GM18508 (cell line): Measurements from ENCODE around the gene PTPN3.
"Not testable (repeated sequence)": the region's sequence is repeated elsewhere in the genome, so short reads cannot be mapped to it uniquely, and the experiment has no call there.

Experiments
- ATAC-seq: cut with Tn5 transposase; IDR thresholded peaks from one replicate; pipeline ENCODE4 v1.9.1; 2021; ENCODE audit warnings: moderate number of reproducible peaks; ENCODE audit not compliant: insufficient read depth, unreplicated experiment

PTPN3 gene, protein sequence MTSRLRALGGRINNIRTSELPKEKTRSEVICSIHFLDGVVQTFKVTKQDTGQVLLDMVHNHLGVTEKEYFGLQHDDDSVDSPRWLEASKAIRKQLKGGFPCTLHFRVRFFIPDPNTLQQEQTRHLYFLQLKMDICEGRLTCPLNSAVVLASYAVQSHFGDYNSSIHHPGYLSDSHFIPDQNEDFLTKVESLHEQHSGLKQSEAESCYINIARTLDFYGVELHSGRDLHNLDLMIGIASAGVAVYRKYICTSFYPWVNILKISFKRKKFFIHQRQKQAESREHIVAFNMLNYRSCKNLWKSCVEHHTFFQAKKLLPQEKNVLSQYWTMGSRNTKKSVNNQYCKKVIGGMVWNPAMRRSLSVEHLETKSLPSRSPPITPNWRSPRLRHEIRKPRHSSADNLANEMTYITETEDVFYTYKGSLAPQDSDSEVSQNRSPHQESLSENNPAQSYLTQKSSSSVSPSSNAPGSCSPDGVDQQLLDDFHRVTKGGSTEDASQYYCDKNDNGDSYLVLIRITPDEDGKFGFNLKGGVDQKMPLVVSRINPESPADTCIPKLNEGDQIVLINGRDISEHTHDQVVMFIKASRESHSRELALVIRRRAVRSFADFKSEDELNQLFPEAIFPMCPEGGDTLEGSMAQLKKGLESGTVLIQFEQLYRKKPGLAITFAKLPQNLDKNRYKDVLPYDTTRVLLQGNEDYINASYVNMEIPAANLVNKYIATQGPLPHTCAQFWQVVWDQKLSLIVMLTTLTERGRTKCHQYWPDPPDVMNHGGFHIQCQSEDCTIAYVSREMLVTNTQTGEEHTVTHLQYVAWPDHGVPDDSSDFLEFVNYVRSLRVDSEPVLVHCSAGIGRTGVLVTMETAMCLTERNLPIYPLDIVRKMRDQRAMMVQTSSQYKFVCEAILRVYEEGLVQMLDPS

DNA sequence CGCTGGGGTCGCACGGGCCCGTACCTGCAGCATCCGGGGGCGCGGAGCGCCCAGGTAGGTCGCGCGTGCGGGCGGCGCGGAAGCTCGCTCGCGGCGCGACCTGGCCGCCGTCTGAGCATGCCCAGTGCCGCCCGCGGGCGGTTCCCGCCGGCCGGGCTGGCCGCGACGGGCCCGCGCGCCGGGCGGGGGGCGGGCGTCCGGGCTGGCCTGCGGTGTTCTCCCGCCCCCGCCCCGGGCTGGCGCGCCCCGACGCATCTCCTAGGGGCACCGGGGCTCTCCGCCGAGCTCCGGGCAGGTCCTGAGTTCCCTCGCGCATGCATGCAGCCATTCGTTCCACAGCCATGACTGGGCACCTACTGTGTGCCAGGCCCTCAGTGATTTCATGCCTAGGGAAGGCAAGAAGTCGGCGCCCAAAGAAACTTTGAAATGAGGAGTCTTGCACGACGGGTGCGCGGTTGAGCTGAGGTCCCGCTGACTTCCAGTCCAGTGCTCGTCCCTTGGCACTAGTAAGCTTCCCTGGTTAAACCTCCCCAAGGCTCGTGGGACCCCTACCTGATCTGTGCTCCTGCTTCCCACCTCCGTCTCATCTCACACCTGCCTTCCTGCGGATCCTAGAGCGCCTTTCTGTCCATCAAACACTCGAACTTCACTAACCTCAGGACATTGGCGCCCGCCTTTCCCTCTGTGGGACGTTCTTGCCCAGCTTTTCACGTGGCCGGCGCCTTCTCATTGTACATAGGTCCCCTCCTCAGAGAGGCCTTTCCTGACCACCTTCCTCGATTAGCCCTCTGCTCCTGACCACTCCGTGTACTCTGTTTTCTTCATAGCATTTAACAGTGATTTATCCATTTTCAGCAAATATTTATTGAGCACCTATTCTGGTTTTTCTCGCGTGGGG is at the start of gene PTPN3:
TSS of gene PTPN3 (minus strand) at position 113 of the 898 bp plus-strand sequence. CDS start 34,873 bp downstream, outside the sequence.
- ATAC-seq: no peak

DNA sequence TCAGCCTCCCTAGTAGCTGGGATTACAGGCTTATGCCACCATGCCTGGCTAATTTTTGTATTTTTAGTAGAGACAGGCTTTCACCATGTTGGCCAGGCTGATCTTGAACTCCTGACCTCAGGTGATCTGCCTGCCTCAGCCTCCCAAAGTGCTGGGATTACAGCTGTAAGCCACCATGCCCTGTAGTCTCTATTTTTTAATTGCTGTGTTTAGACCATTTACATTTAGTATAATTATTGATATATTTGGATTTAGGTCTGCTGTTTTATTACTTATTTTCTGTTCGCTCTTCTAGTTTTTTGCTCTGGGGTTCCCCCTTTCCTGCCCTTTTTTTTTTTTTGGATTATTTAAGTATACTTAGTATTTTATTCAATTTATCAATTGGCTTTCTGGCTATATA is 46.8 kb upstream of the PTPN3 start:
- ATAC-seq: not testable (repeated sequence)

DNA sequence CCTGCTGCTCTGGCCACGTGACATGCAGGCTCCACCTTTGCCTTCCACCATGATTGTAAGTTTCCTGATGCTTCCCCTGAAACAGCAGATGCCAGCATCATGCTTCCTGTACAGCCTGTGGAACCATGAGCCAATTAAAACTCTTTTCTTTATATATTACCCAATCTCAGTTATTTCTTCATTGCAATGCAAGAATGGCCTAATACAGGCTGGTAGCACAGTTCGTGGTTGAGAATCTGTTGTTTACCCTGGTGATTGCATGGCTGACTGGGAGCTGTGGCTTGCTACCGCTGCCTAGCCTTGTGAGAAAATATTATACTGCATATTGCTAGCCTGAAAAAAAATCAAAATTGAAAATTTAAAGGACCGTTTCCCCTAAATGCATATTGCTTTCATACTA is 44.8 kb upstream of the PTPN3 start:
- ATAC-seq: no peak

DNA sequence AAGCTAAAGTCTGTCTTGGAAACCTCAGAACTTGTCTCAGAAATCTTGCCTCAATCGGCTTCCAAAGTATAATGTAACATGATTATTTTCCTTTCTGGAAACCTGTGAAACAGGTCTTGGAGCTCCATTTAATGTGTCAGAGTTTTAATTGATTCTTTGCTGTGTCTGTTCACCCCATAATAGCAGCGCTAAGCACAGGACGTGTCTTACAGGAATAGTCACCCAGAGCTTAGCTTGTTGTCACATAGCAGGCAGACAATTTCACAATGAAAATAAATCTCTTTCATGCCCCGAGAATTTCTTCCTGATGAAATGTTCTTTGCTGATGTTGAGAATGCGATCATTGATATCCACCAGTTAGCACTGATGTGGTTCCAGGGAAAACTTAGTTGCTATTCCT is 40.2 kb upstream of the PTPN3 start:
- no peak for ATAC-seq

DNA sequence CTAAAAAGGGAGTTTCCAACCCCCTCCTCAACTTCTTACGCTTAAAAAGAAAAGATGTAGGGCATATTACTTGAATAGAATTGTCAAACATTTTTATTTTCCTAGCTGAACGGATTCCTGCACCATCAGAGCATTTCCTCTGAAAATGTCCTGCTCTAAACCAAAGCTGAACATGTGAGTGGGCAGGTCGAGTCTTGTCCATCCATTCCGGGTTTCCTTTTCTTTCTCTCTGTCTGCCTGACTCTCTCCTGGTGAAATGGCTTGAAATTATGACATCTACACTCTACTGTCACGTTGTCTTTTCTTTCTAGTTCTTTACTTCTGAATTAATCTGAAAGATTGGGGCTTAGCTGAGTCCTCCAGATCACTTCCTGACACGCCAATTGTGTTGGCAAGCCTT is 39.2 kb upstream of the PTPN3 start:
- ATAC-seq: no peak

DNA sequence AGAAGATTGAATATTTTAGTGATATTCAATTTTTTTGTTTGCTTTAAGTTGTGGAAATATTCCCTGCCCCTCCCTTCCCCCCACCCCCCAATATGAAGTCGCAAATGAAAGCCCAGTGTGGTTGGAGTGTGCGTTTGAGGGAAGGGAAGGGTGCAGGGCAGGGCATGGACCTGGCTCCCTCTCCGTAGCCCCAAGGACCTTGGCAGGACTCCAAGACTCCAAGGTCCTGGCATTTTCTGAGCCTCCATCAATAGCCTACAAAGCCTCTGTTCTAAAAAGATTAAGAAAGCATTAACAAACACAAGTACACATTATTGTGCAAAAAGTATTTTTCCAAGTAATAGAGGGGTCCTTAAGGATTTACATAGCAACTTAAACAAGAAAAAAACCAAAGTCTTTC is 38.8 kb upstream of the PTPN3 start:
- ATAC-seq: no peak

DNA sequence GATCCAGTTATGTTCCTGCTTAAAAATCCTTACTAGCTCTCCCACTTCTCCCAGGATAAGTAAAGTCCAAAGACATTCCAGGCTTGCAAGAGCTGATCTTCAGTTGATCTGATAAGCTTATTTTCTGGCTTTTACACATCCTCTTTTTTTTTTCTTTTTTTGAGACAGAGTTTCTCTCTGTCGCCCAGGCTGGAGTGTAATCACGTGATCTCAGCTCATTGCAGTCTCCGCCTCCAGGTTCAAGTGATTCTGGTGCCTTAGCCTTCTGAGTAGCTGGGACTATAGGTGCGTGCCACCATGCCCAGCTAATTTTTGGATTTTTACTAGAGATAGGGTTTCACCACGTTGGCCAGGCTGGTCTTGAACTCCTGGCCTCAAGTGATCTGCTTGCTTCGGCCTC is 37.3 kb upstream of the PTPN3 start:
- no peak for ATAC-seq

DNA sequence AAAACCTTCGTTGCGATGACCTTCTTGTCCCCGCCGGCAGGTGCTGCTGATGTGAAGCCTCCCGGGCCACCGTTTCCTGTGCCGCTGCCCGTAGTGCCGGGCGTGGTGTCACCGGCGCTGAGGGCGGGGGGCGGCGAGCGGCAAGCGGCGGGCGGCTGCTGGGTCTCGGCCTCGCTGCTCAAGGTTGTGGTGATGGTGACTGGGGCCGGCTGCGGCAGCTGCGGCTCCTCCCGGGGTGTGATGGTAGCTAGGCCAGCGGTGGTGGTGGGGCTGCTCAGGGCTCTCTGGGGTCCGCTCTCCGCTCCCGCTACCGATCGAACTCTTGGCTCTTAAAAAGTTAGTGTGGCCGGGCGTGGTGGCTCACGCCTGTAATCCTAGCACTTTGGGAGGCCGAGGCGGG is 36.0 kb upstream of the PTPN3 start:
- no peak for ATAC-seq

DNA sequence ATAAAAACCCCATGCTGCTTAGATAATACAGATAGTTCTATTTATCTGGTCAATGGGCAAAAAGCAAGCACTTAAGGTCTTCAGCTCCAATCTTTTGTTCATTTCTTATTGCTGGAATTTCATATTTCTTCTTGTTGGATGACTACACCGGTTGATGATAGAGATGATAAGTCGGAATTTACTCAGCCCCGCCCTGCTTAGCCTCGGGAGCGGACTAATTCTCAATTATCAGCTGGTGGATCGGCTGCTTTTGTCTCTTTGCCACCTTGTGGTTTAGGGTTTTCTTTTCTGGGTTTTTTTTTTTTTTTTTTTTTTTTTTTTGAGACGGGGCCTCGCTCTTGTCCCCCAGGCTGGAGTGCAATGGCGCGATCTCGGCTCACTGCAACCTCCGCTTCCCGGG is 34.5 kb upstream of the PTPN3 start:
- ATAC-seq: not testable (repeated sequence)

DNA sequence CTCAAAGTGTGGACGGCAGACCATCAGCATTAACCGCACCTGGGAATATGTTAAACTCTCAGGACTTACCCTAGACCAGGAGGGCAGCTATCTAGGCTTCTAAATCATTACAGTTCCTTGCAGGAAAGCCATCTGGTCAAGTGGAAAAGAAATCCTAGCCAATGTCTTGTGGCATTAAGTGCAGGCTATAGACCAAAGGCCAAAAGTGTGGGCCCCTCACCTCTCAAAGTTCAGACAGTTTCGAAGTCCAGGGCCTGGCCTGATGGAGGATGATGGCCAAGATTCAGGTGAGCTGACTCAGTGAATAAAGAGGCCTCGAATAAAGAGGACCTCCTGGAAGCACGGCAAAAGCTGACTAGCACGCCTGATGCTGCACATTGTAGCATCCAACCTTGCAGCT is 24.0 kb upstream of the PTPN3 start:
- ATAC-seq: no peak

DNA sequence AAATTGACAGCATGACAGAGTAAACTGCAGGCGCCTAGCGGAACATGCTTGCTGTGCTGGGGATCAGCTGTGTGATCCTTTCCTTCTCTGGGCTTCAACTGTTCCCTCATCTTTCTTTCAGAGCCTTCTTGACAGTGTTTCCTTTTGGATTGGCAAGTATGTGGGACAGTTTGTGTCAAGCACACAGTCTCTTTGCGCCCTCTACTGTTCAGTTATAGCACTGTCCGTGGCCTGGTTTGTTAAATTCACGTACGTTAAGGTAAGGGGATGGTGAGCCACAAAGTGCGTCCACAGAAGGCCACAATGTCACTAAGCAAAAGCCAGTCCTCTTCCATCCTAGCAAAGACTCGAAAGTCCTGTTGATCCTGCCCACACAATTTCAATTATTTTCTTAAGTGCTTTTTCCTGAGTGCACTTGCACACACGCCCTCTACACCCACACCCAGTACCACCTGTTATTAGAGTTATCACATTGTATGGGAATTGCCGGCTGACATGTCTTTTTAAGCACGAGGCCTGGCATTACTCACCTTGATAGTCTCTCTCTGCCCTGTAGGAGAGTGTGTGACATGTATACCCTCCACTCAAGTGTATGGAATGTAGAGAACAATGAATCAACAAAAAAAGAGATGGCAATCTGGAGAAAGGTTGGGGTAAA is 22.5 kb upstream of the PTPN3 start:
- ATAC-seq: peak; percentile 81

DNA sequence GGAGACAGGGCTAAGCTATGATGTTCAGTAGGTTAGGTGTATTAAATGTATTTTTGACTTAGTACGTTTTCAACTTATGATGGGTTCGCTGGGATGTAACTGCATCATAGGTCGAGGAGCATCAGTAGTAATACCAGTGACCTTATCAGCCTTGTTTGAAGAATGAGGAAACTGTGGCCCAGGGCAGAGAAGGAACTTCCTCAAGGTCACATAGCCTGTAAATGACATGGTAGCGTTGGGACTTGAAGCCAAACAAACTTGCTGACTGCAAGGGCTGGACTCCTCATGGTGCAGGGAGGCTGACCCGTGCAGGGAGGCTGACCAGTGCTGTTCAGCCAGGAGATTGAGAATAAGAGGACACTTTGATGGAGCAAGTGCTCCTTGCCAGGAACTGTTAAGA is 21.3 kb upstream of the PTPN3 start:
- no peak for ATAC-seq

DNA sequence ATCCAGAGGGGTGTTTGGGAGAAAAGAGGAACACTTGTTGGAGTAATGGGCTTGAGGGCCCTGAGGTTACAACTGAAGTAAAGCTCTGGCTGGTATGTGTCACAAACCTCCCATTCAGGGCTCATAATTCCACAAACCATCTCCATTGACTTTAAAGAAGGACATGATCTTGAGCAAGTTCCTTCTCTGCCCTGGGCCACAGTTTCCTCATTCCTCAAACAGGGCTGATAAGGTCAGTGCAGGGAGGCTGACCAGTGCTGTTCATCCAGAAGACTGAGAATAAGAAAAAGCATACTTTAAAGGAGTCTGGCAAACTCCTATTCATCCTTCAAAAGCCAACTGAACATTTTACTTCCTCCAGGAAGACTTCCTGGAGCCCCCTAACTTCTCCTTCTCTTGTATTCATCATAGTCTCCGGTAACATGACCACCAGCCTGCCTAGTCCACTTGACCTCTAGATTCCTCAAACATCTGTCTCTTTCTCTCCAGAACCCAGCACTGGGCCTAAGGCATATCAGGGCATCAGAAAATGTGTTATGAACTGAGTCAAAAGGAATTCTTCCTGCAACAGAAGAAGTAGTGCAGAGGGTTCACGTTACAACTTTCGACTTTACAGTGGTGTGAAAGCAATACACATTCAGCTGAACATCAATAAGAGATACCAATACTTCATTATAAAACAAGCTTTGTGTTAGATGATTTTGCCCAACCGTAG is 20.7 kb upstream of the PTPN3 start:
- no peak for ATAC-seq

DNA sequence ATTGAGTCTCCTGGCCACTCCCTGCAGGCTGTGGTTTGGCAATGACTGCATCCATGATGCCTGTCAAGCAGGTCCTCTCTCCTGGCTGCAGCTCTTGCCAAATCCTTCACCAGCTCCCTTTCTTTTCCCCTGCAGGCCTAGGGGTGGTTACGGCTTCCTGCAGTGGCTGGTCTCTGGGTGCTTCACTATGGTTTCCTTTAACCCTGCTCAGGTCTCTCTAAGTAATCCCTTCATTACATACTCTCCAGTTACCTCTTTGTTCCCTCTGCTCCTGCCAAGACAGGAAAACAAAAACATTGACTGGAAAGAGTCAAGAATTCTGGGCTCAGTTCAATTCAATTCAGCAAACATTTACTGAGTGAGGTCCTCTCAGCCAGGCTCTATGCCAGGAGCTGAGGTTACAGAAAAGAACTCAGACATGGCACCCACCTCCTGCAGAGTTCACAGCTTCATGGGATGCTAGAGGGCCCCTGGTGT is 19.8 kb upstream of the PTPN3 start:
- ATAC-seq: no peak

DNA sequence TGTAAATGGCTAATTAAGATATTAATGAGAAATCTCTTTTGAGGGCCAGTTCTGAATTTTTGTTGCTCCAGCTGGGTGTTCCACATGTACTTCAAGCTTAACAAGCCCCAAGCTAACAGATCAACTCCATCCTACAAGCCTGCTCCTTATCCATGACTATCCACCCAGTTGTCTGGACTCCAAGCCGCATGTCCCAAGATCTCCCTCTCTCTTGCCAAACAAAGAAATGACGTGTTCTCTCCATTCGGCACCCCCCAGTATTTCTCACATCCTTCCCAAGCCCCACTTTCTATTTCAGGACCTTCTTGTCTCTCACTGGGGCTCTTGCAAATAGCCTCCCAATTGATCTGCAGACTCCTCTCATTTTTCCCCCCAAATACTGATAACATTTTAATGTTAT is 15.8 kb upstream of the PTPN3 start:
- no peak for ATAC-seq

DNA sequence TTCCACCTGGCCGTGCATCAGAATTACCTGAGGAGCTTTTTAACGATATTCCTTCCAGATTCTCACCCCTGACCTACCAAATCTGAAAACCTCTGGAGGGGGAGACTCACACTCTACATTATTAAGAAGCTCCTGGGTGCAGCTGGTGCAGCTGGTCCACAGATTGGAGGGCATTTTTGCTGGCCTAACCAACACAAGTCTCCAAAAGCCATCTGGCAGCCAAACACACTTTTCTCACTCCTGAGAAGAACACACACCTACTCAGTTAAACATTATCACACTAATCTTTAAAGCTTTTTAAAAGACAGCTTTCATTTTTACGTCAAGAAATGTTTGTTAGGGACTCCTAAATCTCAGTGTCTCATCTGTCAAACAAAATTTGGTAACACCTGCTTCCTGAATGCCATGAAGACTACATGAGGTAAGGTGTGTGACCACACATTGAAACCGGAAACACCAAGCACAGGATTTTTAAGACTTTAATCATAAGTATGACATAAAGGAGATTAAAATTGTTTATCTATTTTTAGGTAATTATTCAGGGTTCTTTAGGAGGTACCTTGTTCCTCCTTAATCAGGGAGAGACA is 14.2 kb upstream of the PTPN3 start:
- peak; percentile 67 for ATAC-seq

DNA sequence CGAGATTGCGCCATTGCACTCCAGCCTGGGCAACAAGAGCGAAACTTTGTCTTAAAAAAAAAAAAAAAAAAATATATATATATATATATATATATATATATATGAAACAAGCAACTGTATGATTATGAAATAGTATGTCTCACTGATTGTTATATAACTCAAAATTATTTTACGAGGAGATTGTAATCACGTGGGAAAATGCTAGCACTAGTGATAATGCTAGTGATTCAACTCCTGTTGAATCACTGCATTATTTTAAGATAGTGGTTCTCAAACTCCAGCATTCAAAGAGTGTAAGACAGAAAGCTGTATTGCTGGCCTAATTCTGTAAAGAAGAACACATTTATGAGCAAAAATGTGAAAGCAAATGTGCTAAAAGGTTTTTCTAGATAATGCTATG is 12.4 kb upstream of the PTPN3 start:
- no peak for ATAC-seq

DNA sequence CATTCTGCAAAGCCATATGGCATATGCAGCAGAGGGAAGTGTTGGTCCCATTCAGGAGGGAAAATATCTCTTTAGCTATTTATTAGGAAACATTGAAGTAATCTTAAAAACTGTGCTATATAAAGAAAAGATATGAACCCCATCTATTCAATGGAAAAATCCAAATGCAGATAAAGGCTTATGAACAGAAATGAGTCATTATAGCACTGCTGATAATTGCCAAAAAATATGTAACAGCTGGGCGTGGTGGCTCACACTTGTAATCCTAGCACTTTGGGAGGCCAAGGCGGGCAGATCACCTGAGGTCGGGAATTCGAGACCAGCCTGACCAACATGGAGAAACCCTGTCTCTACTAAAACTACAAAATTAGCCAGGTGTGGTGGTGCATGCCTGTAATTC is 11.9 kb upstream of the PTPN3 start:
- ATAC-seq: not testable (repeated sequence)

DNA sequence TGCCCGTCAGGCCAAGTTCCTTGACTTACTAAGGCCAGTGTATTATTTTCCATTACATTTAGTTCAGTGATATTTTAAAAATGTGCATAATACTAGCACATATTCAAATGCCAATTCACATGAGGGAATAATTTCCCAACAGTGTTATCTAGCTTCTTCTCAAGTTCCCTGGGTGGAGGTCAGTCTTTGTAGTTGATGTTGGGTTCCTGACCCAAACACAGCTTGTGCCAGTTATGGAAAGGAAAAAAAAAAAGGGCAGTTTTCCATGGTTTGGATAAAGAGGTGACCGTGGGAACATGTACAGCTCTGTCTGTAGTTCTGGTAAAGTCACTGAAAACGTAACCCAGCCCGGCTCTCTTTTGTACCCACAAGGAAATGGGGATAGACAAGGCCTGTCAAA is 11.5 kb upstream of the PTPN3 start:
- ATAC-seq: no peak
